Right lobe of liver (tissue), 6 donors: Measurements from ENCODE around the gene QRSL1. TPM values are rescaled to one million over a fixed set of nuclear protein-coding genes. Genes with fewer than 3 reads are reported as not detected.

Experiments
- ATAC-seq, 4 donors: fragments of 200-7000 bp; cut with Tn5 transposase; one replicate each; pipeline ENCODE4 v1.9.1; 2020; ENCODE audit warnings: mild to moderate bottlenecking in 4 of 4, moderate library complexity in 4 of 4
- DNase-seq, 3 donors: peaks; one replicate each; pipeline ENCODE4 v3.0.0-alpha.2; 2020
- H3K27ac ChIP-seq, 3 donors: fragments of 200-600 bp; one replicate each; pipeline ENCODE4 v1.8.0; 2022
- H3K27me3 ChIP-seq, 2 donors: fragments of 200-600 bp; one replicate each; pipeline ENCODE4 v1.8.0; 2022
- H3K36me3 ChIP-seq, 4 donors: fragments of 200-600 bp; sonication (generic) in 1 of 4; one replicate each; pipeline versions ENCODE4 v1.5.1 to v1.8.0; 2017 to 2022; ENCODE audit warnings: control low read depth in 1 of 4
- H3K4me1 ChIP-seq, 4 donors: fragments of 200-600 bp; sonication (generic) in 1 of 4; one replicate each; pipeline versions ENCODE4 v1.5.1 to v1.8.0; 2017 to 2022; ENCODE audit warnings: control low read depth in 1 of 4
- H3K4me3 ChIP-seq, 3 donors: fragments of 200-600 bp; one replicate each; pipeline ENCODE4 v1.8.0; 2022
- H3K9me3 ChIP-seq, 4 donors: fragments of 200-600 bp; sonication (generic) in 1 of 4; one replicate each; pipeline versions ENCODE4 v1.5.1 to v1.8.0; 2017 to 2022; ENCODE audit warnings: control low read depth in 1 of 4
- CTCF ChIP-seq, 4 donors: fragments of 200-600 bp in 3 of 4; fragments of 450-650 bp in 1 of 4; IDR thresholded peaks; one replicate each; pipeline versions ENCODE4 v1.5.1 to v1.8.0; 2016 to 2022; ENCODE audit warnings: antibody characterized with exemption in 4 of 4, mild to moderate bottlenecking in 2 of 4
- POLR2A ChIP-seq: fragments of 450-650 bp; IDR thresholded peaks from one replicate; pipeline ENCODE4 v1.6.1; 2017; ENCODE audit warnings: antibody characterized with exemption, mild to moderate bottlenecking
- WGBS: methylation state at CpG from one replicate; pipeline ENCODE4 v1.1.6; 2018; ENCODE audit warnings: low coverage, low lambda C conversion rate; ENCODE audit not compliant: insufficient coverage; ENCODE audit errors: missing lambda C conversion rate; 5-methylcytosine and 5-hydroxymethylcytosine counted together
- intact Hi-C, 2 donors: fragments of 100-400 bp; cut with DNase I; formaldehyde crosslinking; loops; one replicate each; pipeline versions ENCODE4 v1.11.2 to v1.14.1; 2022
- total RNA-seq, 6 experiments: library from RNA; depleted of rRNA in 2 of 6; stranded (reverse); fragments of >200 nt in 2 of 6; fragmentation: NEBNext Ultra II Directional in 3 of 6; extraction: Animal tissue kit (Norgen Biotek cat#: 25700) in 3 of 6; gene quantifications; one replicate each; pipeline versions ENCODE4 v1.1.0 to v1.2.4, GENCODE V29; 2016 to 2023
- donor health status: DM: no; HTN: yes; CAD: no.
- donor health status: DM: no; HTN: no; CAD: no.
- donor health status: DM: no; HTN: no; CAD: no.
- donor health status: DM: no; HTN: yes; CAD: no.
- donor health status: DM: no; HTN: yes; CAD: no.

QRSL1 gene
- total RNA-seq, 6 experiments from 2014 or later: 6.0 to 8.8 (median 7.8) TPM

DNA sequence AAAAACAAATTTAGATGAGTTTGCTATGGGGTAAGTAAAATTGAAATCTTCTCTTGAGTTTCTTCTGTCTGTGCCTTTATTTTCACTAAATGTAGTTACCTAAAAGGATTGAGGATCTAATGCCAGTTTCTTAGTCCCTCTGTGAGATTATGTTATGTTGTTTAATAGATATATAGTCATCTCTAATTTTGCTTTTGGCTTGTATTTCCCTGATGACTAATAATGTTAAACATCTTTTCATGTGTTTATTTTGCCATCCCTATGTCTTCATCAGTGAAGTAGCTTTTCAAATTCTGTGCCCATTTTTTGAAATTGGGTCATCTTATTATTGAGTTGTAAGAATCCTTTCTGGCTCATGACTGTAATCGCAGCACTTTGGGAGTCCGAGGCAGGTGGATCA is 13.7 kb downstream of the QRSL1 start:
- H3K4me3 ChIP-seq: no peak overlapping the region
- no peak for DNase-seq
- H3K27ac ChIP-seq: no peak overlapping the region
- H3K27me3 ChIP-seq: no peaks in the 10 kb centered on the region
- ATAC-seq: no peak
- TF ChIP-seq POLR2A: no peak
- TF ChIP-seq CTCF (IDR thresholded peaks at IDR 0.05): no peak
- peaks cover 0 to 31% (median 4%) of the 10 kb centered on the region in 4 donors for H3K36me3 ChIP-seq
- WGBS: 100% methylated on average over 2 of the region's 2 CpGs
- peaks cover 0 to 4% (median 0%) of the 10 kb centered on the region in 4 donors for H3K4me1 ChIP-seq
- intact Hi-C loops: no loop called here
- no peaks in the 10 kb centered on the region for H3K9me3 ChIP-seq

DNA sequence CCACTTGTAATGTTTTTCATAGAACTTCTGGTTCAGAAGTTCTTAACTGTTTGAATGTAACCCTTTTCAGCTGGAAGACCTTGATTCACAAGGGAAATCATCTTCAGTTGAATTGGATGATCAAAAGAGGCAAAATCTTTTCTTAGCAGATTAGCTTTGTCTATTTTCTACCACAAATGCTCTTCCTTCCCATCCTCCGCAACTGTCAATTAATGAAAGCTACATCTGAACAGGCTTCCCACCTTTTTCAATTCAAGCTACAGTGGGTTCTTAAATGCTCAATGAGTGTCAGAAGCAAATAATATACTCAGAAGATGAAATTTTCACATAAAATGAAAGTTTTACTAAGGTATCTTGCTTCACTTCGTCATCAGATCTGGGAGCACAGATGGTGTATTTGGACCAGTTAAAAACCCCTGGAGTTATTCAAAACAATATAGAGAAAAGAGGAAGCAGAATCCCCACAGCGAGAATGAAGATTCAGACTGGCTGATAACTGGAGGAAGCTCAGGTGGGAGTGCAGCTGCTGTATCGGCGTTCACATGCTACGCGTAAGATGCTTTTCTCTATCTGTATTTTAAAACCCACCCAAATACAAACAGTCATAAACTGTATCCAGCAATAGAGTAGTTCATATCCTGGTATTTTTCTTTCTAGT is 19.4 kb downstream of the QRSL1 start:
- DNase-seq: no peak
- intact Hi-C loops: no loop called here
- Histone ChIP-seq H3K4me1 (no peaks in the 10 kb centered on the region), H3K9me3 (peaks cover 0 to 2% (median 0%) of the 10 kb centered on the region in 4 donors), H3K27ac (no peak overlapping the region), H3K4me3 (no peak overlapping the region), H3K36me3 (peaks cover 0 to 40% (median 11%) of the 10 kb centered on the region in 4 donors), H3K27me3 (no peaks in the 10 kb centered on the region)
- no peak for ATAC-seq
- WGBS: 87% methylated on average over 7 of the region's 7 CpGs
- TF ChIP-seq POLR2A (no peak), CTCF (IDR thresholded peaks at IDR 0.05) (no peak)

GRCh38 chr6:106658469-106658868 is 29.1 kb downstream of the QRSL1 start:
- Histone ChIP-seq H3K9me3 (peaks cover 0 to 6% (median 0%) of the 10 kb centered on the region in 4 donors), H3K27ac (no peak overlapping the region), H3K36me3 (peaks cover 0 to 42% (median 6%) of the 10 kb centered on the region in 4 donors), H3K4me1 (no peaks in the 10 kb centered on the region), H3K27me3 (no peaks in the 10 kb centered on the region), H3K4me3 (no peak overlapping the region)
- DNase-seq (no peak), ATAC-seq (no peak)
- 98% methylated on average over 4 of the region's 4 CpGs for WGBS
- intact Hi-C loops: no loop called here
- TF ChIP-seq CTCF (IDR thresholded peaks at IDR 0.05) (no peak), POLR2A (no peak)

GRCh38 chr6:106659859-106660258 is 30.5 kb downstream of the QRSL1 start:
- no peak overlapping the region for H3K27ac ChIP-seq
- WGBS: 93% methylated on average over 2 of the region's 2 CpGs
- peaks cover 0 to 6% (median 0%) of the 10 kb centered on the region in 4 donors for H3K9me3 ChIP-seq
- ATAC-seq: no peak
- no peak overlapping the region for H3K4me3 ChIP-seq
- TF ChIP-seq CTCF (IDR thresholded peaks at IDR 0.05) (no peak), POLR2A (no peak)
- no peaks in the 10 kb centered on the region for H3K4me1 ChIP-seq
- intact Hi-C loops: no loop called here
- no peaks in the 10 kb centered on the region for H3K27me3 ChIP-seq
- peaks cover 0 to 32% (median 9%) of the 10 kb centered on the region in 4 donors for H3K36me3 ChIP-seq
- DNase-seq: no peak
